ENCODE data around the gene MED13L. TPM values are rescaled to one million over a fixed set of nuclear protein-coding genes. Genes with fewer than 3 reads are reported as not detected.

The MED13L gene
- polyA plus RNA-seq, 1 of the 3 experiments (the other 2 are of a cell fraction): 17.1 TPM

DNA sequence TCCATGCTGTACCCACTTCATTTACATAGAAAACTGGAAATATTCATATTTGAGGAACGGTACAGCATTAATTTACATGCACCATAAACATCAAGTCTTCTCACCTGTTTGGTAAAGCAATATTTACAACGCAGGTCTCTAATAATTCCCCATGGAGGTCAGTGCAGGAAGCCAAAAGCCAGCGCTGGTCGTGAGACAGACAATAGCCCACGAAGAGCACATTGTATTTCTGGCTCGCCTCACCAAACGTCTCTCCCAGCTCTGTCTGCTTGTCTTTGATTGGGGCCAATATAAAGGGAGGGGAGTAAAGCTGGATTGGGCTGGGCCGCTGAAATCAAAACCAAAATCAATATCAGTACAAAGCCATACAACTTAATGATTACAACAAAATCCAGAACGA is 302.1 kb downstream of the MED13L start:
- Histone ChIP-seq H3K27ac (ENCODE audit: low read depth in 2 of 2, low read length in 1 of 2) (no peak overlapping the region), H3K79me2 (ENCODE audit: insufficient read depth) (peaks cover 32% of the 10 kb centered on the region), H3K27me3 (ENCODE audit: insufficient read depth) (no peaks in the 10 kb centered on the region), H3K9me3 (no peaks in the 10 kb centered on the region), H4K20me1 (ENCODE audit: insufficient read depth) (no peaks in the 10 kb centered on the region; the same call in 1 of the 2 replicates), H3K4me1 (ENCODE audit: control insufficient read depth in 1 of 2, insufficient read depth in 2 of 2, low read depth in 1 of 2, low read length in 1 of 2) (no peaks in the 10 kb centered on the region), H3F3A (replicated peaks; ENCODE audit: insufficient read depth) (no peaks in the 10 kb centered on the region), H3K9me2 (no peaks in the 10 kb centered on the region), H3K4me3 (ENCODE audit: low read depth in 2 of 2, low read length in 1 of 2) (no peak overlapping the region), H2AFZ (ENCODE audit: low read depth) (no peak overlapping the region), H3K36me3 (replicated peaks in 1 of 2; ENCODE audit: control insufficient read depth in 1 of 2, insufficient read depth in 2 of 2, low read length in 1 of 2) (peaks cover 58 to 83% of the 10 kb centered on the region in 2 experiments), H3K9ac (no peak overlapping the region), H3K4me2 (no peak overlapping the region)
- CTCF ChIA-PET: interaction anchor here (2.2 kb wide), 1 partner anchor 23 kb away, joined by 12 read pairs; no protein-coding TSS in a partner anchor
- no peak for DNase-seq
- 96% methylated on average over 9 of the region's 9 CpGs for WGBS (ENCODE audit: low lambda C conversion rate)
- POLR2A ChIA-PET: no interaction called here
- TF ChIP-seq ZBTB33 (IDR thresholded peaks at IDR 0.05; ENCODE audit: borderline replicate concordance, low read depth): no peak
- TF ChIP-seq NFIC (IDR thresholded peaks at IDR 0.05; ENCODE audit: borderline replicate concordance): no peak
- TF ChIP-seq, protein P1, sequence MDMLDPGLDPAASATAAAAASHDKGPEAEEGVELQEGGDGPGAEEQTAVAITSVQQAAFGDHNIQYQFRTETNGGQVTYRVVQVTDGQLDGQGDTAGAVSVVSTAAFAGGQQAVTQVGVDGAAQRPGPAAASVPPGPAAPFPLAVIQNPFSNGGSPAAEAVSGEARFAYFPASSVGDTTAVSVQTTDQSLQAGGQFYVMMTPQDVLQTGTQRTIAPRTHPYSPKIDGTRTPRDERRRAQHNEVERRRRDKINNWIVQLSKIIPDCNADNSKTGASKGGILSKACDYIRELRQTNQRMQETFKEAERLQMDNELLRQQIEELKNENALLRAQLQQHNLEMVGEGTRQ (IDR thresholded peaks at IDR 0.05; ENCODE audit: borderline replicate concordance, low read depth, low read length): no peak
- TF ChIP-seq, protein P2, sequence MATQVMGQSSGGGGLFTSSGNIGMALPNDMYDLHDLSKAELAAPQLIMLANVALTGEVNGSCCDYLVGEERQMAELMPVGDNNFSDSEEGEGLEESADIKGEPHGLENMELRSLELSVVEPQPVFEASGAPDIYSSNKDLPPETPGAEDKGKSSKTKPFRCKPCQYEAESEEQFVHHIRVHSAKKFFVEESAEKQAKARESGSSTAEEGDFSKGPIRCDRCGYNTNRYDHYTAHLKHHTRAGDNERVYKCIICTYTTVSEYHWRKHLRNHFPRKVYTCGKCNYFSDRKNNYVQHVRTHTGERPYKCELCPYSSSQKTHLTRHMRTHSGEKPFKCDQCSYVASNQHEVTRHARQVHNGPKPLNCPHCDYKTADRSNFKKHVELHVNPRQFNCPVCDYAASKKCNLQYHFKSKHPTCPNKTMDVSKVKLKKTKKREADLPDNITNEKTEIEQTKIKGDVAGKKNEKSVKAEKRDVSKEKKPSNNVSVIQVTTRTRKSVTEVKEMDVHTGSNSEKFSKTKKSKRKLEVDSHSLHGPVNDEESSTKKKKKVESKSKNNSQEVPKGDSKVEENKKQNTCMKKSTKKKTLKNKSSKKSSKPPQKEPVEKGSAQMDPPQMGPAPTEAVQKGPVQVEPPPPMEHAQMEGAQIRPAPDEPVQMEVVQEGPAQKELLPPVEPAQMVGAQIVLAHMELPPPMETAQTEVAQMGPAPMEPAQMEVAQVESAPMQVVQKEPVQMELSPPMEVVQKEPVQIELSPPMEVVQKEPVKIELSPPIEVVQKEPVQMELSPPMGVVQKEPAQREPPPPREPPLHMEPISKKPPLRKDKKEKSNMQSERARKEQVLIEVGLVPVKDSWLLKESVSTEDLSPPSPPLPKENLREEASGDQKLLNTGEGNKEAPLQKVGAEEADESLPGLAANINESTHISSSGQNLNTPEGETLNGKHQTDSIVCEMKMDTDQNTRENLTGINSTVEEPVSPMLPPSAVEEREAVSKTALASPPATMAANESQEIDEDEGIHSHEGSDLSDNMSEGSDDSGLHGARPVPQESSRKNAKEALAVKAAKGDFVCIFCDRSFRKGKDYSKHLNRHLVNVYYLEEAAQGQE (IDR thresholded peaks at IDR 0.05; ENCODE audit: low read depth, low read length): no peak
- no peak for TF ChIP-seq CHD2 (IDR thresholded peaks at IDR 0.05; ENCODE audit: low read length, partially characterized antibody)
- no peak for TF ChIP-seq IRF3 (IDR thresholded peaks at IDR 0.05; ENCODE audit: low read depth, low read length)
- TF ChIP-seq GATA2 (CRISPR knock-in tag; IDR thresholded peaks at IDR 0.05): no peak
- no peak for TF ChIP-seq FOXJ3 (CRISPR knock-in tag; IDR thresholded peaks at IDR 0.05)
- TF ChIP-seq TCF12 (IDR thresholded peaks at IDR 0.05): no peak
- no peak for TF ChIP-seq YY1 (IDR thresholded peaks at IDR 0.05; ENCODE audit: low read depth)
- no peak for TF ChIP-seq TAF1 (IDR thresholded peaks at IDR 0.05; ENCODE audit: borderline replicate concordance, low read depth, low read length)
- TF ChIP-seq, protein P3, sequence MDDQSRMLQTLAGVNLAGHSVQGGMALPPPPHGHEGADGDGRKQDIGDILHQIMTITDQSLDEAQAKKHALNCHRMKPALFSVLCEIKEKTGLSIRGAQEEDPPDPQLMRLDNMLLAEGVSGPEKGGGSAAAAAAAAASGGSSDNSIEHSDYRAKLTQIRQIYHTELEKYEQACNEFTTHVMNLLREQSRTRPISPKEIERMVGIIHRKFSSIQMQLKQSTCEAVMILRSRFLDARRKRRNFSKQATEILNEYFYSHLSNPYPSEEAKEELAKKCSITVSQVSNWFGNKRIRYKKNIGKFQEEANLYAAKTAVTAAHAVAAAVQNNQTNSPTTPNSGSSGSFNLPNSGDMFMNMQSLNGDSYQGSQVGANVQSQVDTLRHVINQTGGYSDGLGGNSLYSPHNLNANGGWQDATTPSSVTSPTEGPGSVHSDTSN (IDR thresholded peaks at IDR 0.05): no peak
- no peak for TF ChIP-seq MXI1 (IDR thresholded peaks at IDR 0.05; ENCODE audit: low read depth, low read length)
- no peak for TF ChIP-seq RFX5 (IDR thresholded peaks at IDR 0.05; ENCODE audit: low read length)

All from SK-N-SH (cell line).